ENCODE data around the gene SOX6.

DNA sequence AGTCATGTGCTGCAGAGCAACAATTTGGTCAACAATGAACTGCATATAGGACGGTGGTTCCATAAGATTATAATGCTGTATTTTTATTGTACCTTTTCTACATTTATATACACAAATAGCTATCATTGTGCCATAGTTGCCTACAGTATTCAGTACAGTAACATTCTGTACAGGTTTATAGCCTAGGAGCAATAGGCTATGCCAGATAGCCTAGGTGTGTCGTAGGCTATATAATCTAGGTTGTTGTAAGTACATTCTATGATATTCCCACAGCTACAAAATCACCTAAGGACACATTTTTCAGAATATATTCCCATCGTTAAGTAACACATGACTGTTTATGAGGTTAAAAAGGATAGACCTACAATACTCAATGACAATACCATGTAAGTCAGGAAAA, 423.9 kb downstream of the SOX6 start:
- TF ChIP-seq, protein P1, sequence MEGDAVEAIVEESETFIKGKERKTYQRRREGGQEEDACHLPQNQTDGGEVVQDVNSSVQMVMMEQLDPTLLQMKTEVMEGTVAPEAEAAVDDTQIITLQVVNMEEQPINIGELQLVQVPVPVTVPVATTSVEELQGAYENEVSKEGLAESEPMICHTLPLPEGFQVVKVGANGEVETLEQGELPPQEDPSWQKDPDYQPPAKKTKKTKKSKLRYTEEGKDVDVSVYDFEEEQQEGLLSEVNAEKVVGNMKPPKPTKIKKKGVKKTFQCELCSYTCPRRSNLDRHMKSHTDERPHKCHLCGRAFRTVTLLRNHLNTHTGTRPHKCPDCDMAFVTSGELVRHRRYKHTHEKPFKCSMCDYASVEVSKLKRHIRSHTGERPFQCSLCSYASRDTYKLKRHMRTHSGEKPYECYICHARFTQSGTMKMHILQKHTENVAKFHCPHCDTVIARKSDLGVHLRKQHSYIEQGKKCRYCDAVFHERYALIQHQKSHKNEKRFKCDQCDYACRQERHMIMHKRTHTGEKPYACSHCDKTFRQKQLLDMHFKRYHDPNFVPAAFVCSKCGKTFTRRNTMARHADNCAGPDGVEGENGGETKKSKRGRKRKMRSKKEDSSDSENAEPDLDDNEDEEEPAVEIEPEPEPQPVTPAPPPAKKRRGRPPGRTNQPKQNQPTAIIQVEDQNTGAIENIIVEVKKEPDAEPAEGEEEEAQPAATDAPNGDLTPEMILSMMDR (IDR thresholded peaks at IDR 0.05): no peak
- TF ChIP-seq POLR2AphosphoS5 (IDR thresholded peaks at IDR 0.05) (no peak), POLR2A (IDR thresholded peaks at IDR 0.05) (no peak)
